HCT116 (cell line): ENCODE measurements around the gene FMO4. TPM values are rescaled to one million over a fixed set of nuclear protein-coding genes. Genes with fewer than 3 reads are reported as not detected.

Experiments
- ATAC-seq: fragments of 200-7000 bp; cut with Tn5 transposase; 2 replicates; pipeline ENCODE4 v1.9.1; 2020; ENCODE audit warnings: mild to moderate bottlenecking, moderate library complexity
- BruUV-seq: library from RNA; stranded (reverse); fragments of 400-500 nt; replicated peaks from 2 replicates; lab custom pipeline; 2021; lab: Mats Ljungman, UMichigan
- CTCF ChIA-PET: fragments of 300-600 bp; sonication (Branson Sonifier 250); formaldehyde crosslinking; loops from one replicate; lab custom pipeline; 2021; ENCODE audit warnings: antibody characterized with exemption; lab: Charles Lee
- POLR2A ChIA-PET: fragments of 300-600, 350-600 bp; sonication (Branson Sonifier 250); formaldehyde crosslinking; loops from one replicate; lab custom pipeline; 2021; ENCODE audit warnings: antibody characterized with exemption; lab: Charles Lee
- RAD21 ChIA-PET, 2 experiments: fragments of 300-600 bp; sonication (Branson Sonifier 250); formaldehyde crosslinking; loops; one replicate each; lab custom pipeline; 2023; ENCODE audit warnings: low total read pairs in 2 of 2; ENCODE audit not compliant: uncharacterized antibody in 2 of 2, unreplicated experiment in 2 of 2, low non-redundant PET in 1 of 2; lab: Charles Lee
- DNase-seq: peaks from one replicate; pipeline ENCODE4 v3.0.0-alpha.2; 2010; ENCODE audit warnings: low read depth, low spot score
- H2AFZ ChIP-seq: fragments of 200-600 bp; shearing (Covaris generic), sonication (generic); 2 replicates; pipeline ENCODE4 v1.6.1; 2017; ENCODE audit warnings: low read depth, mixed run types, mixed read lengths, antibody characterized with exemption, low read length; ENCODE audit not compliant: poor library complexity, severe bottlenecking
- H3K27ac ChIP-seq: 2 replicates; pipeline ENCODE4 v1.5.1; 2012; ENCODE audit warnings: low read depth, low read length
- H3K27me3 ChIP-seq: fragments of 200-600 bp; sonication (generic); 2 replicates; pipeline ENCODE4 v1.6.1; 2016; ENCODE audit warnings: mixed run types, low read length, mixed read lengths; ENCODE audit not compliant: insufficient read depth
- H3K36me3 ChIP-seq, 2 experiments: fragments of 200-500 bp in 1 of 2; fragments of 200-600 bp in 1 of 2; sonication (Bioruptor generic) in 1 of 2; sonication (generic) in 1 of 2; 2 replicates each; pipeline versions ENCODE4 v1.5.1 to v1.6.1; 2014 to 2016; ENCODE audit warnings: low read length in 2 of 2, inconsistent platforms in 1 of 2, mixed read lengths in 1 of 2, mixed run types in 1 of 2; ENCODE audit not compliant: insufficient read depth in 2 of 2, control insufficient read depth in 1 of 2
- H3K4me1 ChIP-seq, 2 experiments: fragments of 200-600 bp in 1 of 2; sonication (generic) in 1 of 2; 2 replicates each; pipeline versions ENCODE4 v1.5.1 to v1.6.1; 2012 to 2017; ENCODE audit warnings: low read length in 2 of 2, inconsistent platforms in 1 of 2, mild to moderate bottlenecking in 1 of 2, mixed read lengths in 1 of 2, mixed run types in 1 of 2, moderate library complexity in 1 of 2; ENCODE audit not compliant: insufficient read depth in 2 of 2, control insufficient read depth in 1 of 2
- H3K4me2 ChIP-seq: fragments of 200-600 bp; sonication (generic); 2 replicates; pipeline ENCODE4 v1.6.1; 2017; ENCODE audit warnings: mixed run types, low read length, mixed read lengths
- H3K4me3 ChIP-seq, 2 experiments: fragments of 200-600 bp in 1 of 2; sonication (generic) in 1 of 2; replicated peaks in 1 of 2; 2 replicates each; pipeline ENCODE4 v1.5.1; 2011 to 2016; ENCODE audit warnings: low read length in 2 of 2, control low read depth in 1 of 2, low read depth in 1 of 2, mild to moderate bottlenecking in 1 of 2, mixed read lengths in 1 of 2, mixed run types in 1 of 2
- H3K79me2 ChIP-seq: fragments of 200-600 bp; sonication (generic); 2 replicates; pipeline ENCODE4 v1.6.1; 2017; ENCODE audit warnings: mild to moderate bottlenecking, mixed run types, low read length, moderate library complexity, mixed read lengths; ENCODE audit not compliant: insufficient read depth
- H3K9ac ChIP-seq: fragments of 200-600 bp; sonication (generic); 2 replicates; pipeline ENCODE4 v1.6.1; 2016; ENCODE audit warnings: low read length, mixed read lengths
- H3K9me2 ChIP-seq: fragments of 200-600 bp; sonication (generic), shearing (Covaris generic); 2 replicates; pipeline ENCODE4 v1.6.1; 2017; ENCODE audit warnings: mixed run types, mild to moderate bottlenecking, moderate library complexity; ENCODE audit not compliant: insufficient read depth
- H3K9me3 ChIP-seq, 2 experiments: fragments of 200-500 bp in 1 of 2; fragments of 200-600 bp in 1 of 2; sonication (Bioruptor generic) in 1 of 2; sonication (generic) in 1 of 2; 2 replicates each; pipeline ENCODE4 v1.6.1; 2014 to 2017; ENCODE audit warnings: low read length in 2 of 2, mixed read lengths in 2 of 2, inconsistent platforms in 1 of 2, low read depth in 1 of 2, mild to moderate bottlenecking in 1 of 2, mixed run types in 1 of 2, moderate library complexity in 1 of 2; ENCODE audit not compliant: control insufficient read depth in 1 of 2, insufficient read depth in 1 of 2
- H4K20me1 ChIP-seq: fragments of 200-600 bp; sonication (generic), shearing (Covaris generic); 2 replicates; pipeline ENCODE4 v1.6.1; 2017; ENCODE audit warnings: mixed run types, mild to moderate bottlenecking, moderate library complexity; ENCODE audit not compliant: insufficient read depth
- EGR1 ChIP-seq: IDR thresholded peaks from 2 replicates; pipeline ENCODE4 v1.6.1; 2012; ENCODE audit warnings: low read depth
- ELF1 ChIP-seq: IDR thresholded peaks from 2 replicates; pipeline ENCODE4 v1.6.1; 2012; ENCODE audit warnings: low read depth, borderline replicate concordance
- EZH2phosphoT487 ChIP-seq: fragments of 200-600 bp; IDR thresholded peaks from 2 replicates; pipeline ENCODE4 v1.6.1; 2018; ENCODE audit warnings: antibody characterized with exemption, borderline replicate concordance
- JUND ChIP-seq: IDR thresholded peaks from 2 replicates; pipeline ENCODE4 v1.6.1; 2012
- POLR2A ChIP-seq: IDR thresholded peaks from 2 replicates; pipeline ENCODE4 v1.7.0; 2011; ENCODE audit warnings: borderline replicate concordance; ENCODE audit not compliant: insufficient read depth, insufficient read length; ENCODE audit errors: extremely low read depth
- POLR2AphosphoS5 ChIP-seq: IDR thresholded peaks from 2 replicates; pipeline ENCODE4 v1.6.1; 2011; ENCODE audit warnings: mild to moderate bottlenecking, low read depth, low read length, moderate library complexity
- SIN3A ChIP-seq: IDR thresholded peaks from 2 replicates; pipeline ENCODE4 v1.6.1; 2012; ENCODE audit warnings: low read depth
- SP1 ChIP-seq: IDR thresholded peaks from 2 replicates; pipeline ENCODE4 v1.6.1; 2012; ENCODE audit warnings: low read depth
- SRF ChIP-seq: IDR thresholded peaks from 2 replicates; pipeline ENCODE4 v1.6.1; 2012; ENCODE audit warnings: low read depth
- YY1 ChIP-seq: IDR thresholded peaks from 2 replicates; pipeline ENCODE4 v1.6.1; 2011; ENCODE audit warnings: low read length, low read depth, moderate library complexity, mild to moderate bottlenecking; ENCODE audit not compliant: insufficient replicate concordance; ENCODE audit errors: extremely low read depth
- ZNF274 ChIP-seq: fragments of 200-500 bp; sonication (Bioruptor generic); IDR thresholded peaks from 2 replicates; pipeline ENCODE4 v1.6.1; 2014; ENCODE audit warnings: mild to moderate bottlenecking, low read depth, low read length, inconsistent platforms
- intact Hi-C: fragments of 100-400 bp; cut with micrococcal nuclease; formaldehyde crosslinking; loops from 2 replicates; pipeline ENCODE4 v1.10.0; 2022
- total RNA-seq: library from RNA; stranded (reverse); gene quantifications from one replicate; pipeline ENCODE4 v1.2.1, GENCODE V29; 2021; ENCODE audit not compliant: unreplicated experiment
- TF ChIP-seq, protein P1 (sequence below): IDR thresholded peaks from 2 replicates; pipeline ENCODE4 v1.6.1; 2012
- TF ChIP-seq, protein P2 (sequence below): IDR thresholded peaks from 2 replicates; pipeline ENCODE4 v1.6.1; 2012
- TF ChIP-seq, protein P3 (sequence below), 3 experiments: fragments of 200-600 bp in 1 of 3; sonication (generic) in 1 of 3; IDR thresholded peaks in 2 of 3; conservative IDR thresholded peaks in 1 of 3; 2 replicates each; pipeline ENCODE4 v1.5.1; 2012 to 2017; ENCODE audit warnings: low read depth in 2 of 3, low read length in 2 of 3, antibody characterized with exemption in 1 of 3, borderline replicate concordance in 1 of 3, control low read depth in 1 of 3, mild to moderate bottlenecking in 1 of 3, mixed read lengths in 1 of 3, mixed run types in 1 of 3, moderate library complexity in 1 of 3; ENCODE audit not compliant: insufficient read depth in 1 of 3

FMO4 gene
- total RNA-seq, 1 experiment from 2014 or later, result 1.4 TPM

DNA sequence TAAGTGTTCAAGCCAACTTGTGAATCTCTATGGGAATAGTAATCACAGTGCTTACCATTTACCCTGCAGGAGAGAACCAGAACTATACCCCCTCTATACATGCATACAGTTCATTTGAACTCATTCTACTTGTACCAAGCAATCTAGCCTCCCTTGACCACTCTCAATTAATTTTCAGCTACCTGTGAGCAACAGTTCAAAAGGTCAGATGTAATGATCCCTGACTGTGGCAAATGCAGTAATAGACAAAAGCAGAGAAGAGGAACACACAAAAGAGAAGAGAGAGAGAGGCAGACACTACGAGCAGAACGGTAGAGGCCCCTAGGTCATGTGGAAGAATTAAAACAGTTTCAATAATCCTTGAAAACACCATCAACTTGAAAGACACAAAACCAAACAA is 52.8 kb downstream of the FMO4 start:
- Histone ChIP-seq H3K36me3 (no peaks in the 10 kb centered on the region), H2AFZ (no peak overlapping the region), H3K4me3 (no peak overlapping the region), H3K79me2 (no peaks in the 10 kb centered on the region), H3K4me2 (no peak overlapping the region), H4K20me1 (no peaks in the 10 kb centered on the region), H3K9me3 (no peaks in the 10 kb centered on the region), H3K9me2 (no peaks in the 10 kb centered on the region), H3K27ac (no peak overlapping the region), H3K4me1 (peaks cover 0 to under 1% of the 10 kb centered on the region in 2 experiments; a peak in 1 of 4 replicates), H3K27me3 (no peaks in the 10 kb centered on the region), H3K9ac (no peak overlapping the region)
- ATAC-seq, result no peak
- ChIA-PET POLR2A (no interaction called here), RAD21 (no interaction called here), CTCF (no interaction called here)
- intact Hi-C loops, result no loop called here
- DNase-seq, result no peak
- TF ChIP-seq EZH2phosphoT487 (no peak), ELF1 (no peak), JUND (no peak), EGR1 (no peak), POLR2AphosphoS5 (no peak), YY1 (no peak), SIN3A (no peak), POLR2A (no peak), SRF (no peak), SP1 (no peak), ZNF274 (no peak)
- TF ChIP-seq, protein P1, sequence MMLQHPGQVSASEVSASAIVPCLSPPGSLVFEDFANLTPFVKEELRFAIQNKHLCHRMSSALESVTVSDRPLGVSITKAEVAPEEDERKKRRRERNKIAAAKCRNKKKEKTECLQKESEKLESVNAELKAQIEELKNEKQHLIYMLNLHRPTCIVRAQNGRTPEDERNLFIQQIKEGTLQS, result no peak
- TF ChIP-seq, protein P2, sequence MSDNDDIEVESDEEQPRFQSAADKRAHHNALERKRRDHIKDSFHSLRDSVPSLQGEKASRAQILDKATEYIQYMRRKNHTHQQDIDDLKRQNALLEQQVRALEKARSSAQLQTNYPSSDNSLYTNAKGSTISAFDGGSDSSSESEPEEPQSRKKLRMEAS, result no peak
- TF ChIP-seq, protein P3, sequence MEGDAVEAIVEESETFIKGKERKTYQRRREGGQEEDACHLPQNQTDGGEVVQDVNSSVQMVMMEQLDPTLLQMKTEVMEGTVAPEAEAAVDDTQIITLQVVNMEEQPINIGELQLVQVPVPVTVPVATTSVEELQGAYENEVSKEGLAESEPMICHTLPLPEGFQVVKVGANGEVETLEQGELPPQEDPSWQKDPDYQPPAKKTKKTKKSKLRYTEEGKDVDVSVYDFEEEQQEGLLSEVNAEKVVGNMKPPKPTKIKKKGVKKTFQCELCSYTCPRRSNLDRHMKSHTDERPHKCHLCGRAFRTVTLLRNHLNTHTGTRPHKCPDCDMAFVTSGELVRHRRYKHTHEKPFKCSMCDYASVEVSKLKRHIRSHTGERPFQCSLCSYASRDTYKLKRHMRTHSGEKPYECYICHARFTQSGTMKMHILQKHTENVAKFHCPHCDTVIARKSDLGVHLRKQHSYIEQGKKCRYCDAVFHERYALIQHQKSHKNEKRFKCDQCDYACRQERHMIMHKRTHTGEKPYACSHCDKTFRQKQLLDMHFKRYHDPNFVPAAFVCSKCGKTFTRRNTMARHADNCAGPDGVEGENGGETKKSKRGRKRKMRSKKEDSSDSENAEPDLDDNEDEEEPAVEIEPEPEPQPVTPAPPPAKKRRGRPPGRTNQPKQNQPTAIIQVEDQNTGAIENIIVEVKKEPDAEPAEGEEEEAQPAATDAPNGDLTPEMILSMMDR (IDR thresholded peaks at IDR 0.05 in 2 of 3, conservative IDR thresholded peaks at IDR 0.05 in 1 of 3; ENCODE audit: borderline replicate concordance in 1 of 3, insufficient read depth in 1 of 3, low read depth in 2 of 3, low read length in 2 of 3), result no peak
- BruUV-seq, result no TSS peak
